Measurements from ENCODE around the gene UQCC2. TPM values are rescaled to one million over a fixed set of nuclear protein-coding genes. Genes with fewer than 3 reads are reported as not detected.

The UQCC2 gene
- total RNA-seq, 1 experiment from 2014 or later = 99.2 TPM

DNA sequence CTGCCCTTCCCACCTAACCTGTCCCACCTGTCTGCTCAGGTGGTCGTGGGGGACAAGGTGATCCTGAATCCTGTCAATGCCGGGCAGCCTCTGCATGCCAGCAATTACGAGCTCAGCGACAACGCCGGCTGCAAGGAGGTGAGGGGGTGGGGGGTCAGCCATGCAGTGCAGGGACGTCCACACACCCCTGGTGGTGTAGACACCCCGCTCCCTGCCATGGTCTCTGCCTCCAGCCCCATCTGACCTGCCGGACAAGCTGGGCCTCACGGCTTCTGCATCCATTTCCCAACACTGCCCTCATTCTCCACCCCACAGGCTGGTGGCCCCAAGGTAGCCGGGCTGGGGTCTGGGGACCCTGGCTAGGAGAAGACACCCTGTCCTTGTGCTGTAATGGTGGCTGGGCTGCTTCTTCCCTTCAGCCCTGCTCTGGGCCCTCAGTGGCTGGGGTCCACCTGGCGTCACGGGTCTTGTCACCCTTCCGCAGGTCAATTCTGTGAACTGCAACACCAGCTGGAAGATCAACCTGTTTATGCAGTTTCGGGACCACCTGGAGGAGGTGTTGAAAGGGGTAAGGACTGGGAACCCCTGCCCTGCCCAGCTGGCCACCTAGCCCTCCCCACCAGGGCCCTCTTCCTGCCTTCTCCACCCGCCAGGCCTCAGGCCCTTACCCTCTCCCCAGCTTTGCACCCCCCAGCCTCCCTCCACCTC, 52.4 kb downstream of the UQCC2 start:
- Histone ChIP-seq H3K27me3 (replicated peaks) (no peaks in the 10 kb centered on the region), H3K9me3 (replicated peaks) (no peaks in the 10 kb centered on the region), H3K4me3 (no peak overlapping the region), H3K27ac (no peak overlapping the region), H3K4me1 (replicated peaks) (no peaks in the 10 kb centered on the region), H3K36me3 (peaks cover 18% of the 10 kb centered on the region; the same call in 1 of the 2 replicates)
- DNase-seq (ENCODE audit: low read depth in 1 of 2, low spot score in 2 of 2) = no peak

- no peaks in the 10 kb centered on the region for H3K9me3 ChIP-seq (replicated peaks)
- peaks cover 19% of the 10 kb centered on the region; the same call in 1 of the 2 replicates for H3K36me3 ChIP-seq
- H3K27me3 ChIP-seq (replicated peaks) = no peaks in the 10 kb centered on the region
- no peak overlapping the region for H3K27ac ChIP-seq
- no peaks in the 10 kb centered on the region for H3K4me1 ChIP-seq (replicated peaks)
- DNase-seq (ENCODE audit: low read depth in 1 of 2, low spot score in 2 of 2) = no peak
- no peak overlapping the region for H3K4me3 ChIP-seq
These were observed 54.7 kb downstream of the UQCC2 start for GRCh38 chr6:33656844-33657243.

GRCh38 chr6:33654831-33655554, 56.5 kb downstream of the UQCC2 start:
- Histone ChIP-seq H3K36me3 (peaks cover 19% of the 10 kb centered on the region; the same call in 1 of the 2 replicates), H3K4me3 (no peak overlapping the region), H3K4me1 (replicated peaks) (no peaks in the 10 kb centered on the region), H3K27me3 (replicated peaks) (no peaks in the 10 kb centered on the region), H3K9me3 (replicated peaks) (no peaks in the 10 kb centered on the region), H3K27ac (no peak overlapping the region)
- no peak for DNase-seq (ENCODE audit: low read depth in 1 of 2, low spot score in 2 of 2)

- no peak for DNase-seq (ENCODE audit: low read depth in 1 of 2, low spot score in 2 of 2)
- Histone ChIP-seq H3K9me3 (replicated peaks) (no peaks in the 10 kb centered on the region), H3K36me3 (peaks cover 15% of the 10 kb centered on the region)
These were observed 59.5 kb downstream of the UQCC2 start for GRCh38 chr6:33652002-33652401.

GRCh38 chr6:33651403-33651802, 60.1 kb downstream of the UQCC2 start:
- no peak for DNase-seq (ENCODE audit: low read depth in 1 of 2, low spot score in 2 of 2)
- Histone ChIP-seq H3K27ac (no peak overlapping the region), H3K9me3 (replicated peaks) (no peaks in the 10 kb centered on the region), H3K4me1 (replicated peaks) (no peaks in the 10 kb centered on the region), H3K27me3 (replicated peaks) (no peaks in the 10 kb centered on the region), H3K36me3 (peaks cover 15% of the 10 kb centered on the region), H3K4me3 (no peak overlapping the region)

More at GRCh38 chr6:33652002-33652401, 59.5 kb downstream of the UQCC2 start:
- Histone ChIP-seq H3K4me3 (no peak overlapping the region), H3K27me3 (replicated peaks) (no peaks in the 10 kb centered on the region), H3K27ac (no peak overlapping the region), H3K4me1 (replicated peaks) (no peaks in the 10 kb centered on the region)

Other genes with a start within 250 kb of the UQCC2 start
- gene BAK1, start 131.4 kb downstream of the UQCC2 start, total RNA-seq (2014; rRNA removed; shearing (Covaris generic)) = 14.3 and 23.3 TPM in 2 replicates
- 9.0 and 11.4 TPM in 2 replicates for gene ITPR3, start 90.4 kb downstream of the UQCC2 start, total RNA-seq (2014; rRNA removed; shearing (Covaris generic))
- gene IP6K3, start 35.2 kb upstream of the UQCC2 start, total RNA-seq (2014; rRNA removed; shearing (Covaris generic)) = 5.2 and 5.3 TPM in 2 replicates
- 78.7 and 92.9 TPM in 2 replicates for gene LEMD2, start 77.4 kb upstream of the UQCC2 start, total RNA-seq (2014; rRNA removed; shearing (Covaris generic))
- not detected in 2 replicates for gene MLN, start 92.3 kb upstream of the UQCC2 start, total RNA-seq (2014; rRNA removed; shearing (Covaris generic))

Data from SJSA1 (cell line).